Fibroblast of villous mesenchyme (primary cell): Measurements from ENCODE around the gene SLC12A4. TPM values are rescaled to one million over a fixed set of nuclear protein-coding genes. Genes with fewer than 3 reads are reported as not detected.
"Not testable (repeated sequence)": the region's sequence is repeated elsewhere in the genome, so short reads cannot be mapped to it uniquely, and the experiment has no call there.

ENCODE experiments used
- DNase-seq: peaks from one replicate; pipeline ENCODE4 v3.0.0-alpha.2; 2010; ENCODE audit warnings: low read depth
- H3K4me3 ChIP-seq: 2 replicates; pipeline ENCODE4 v1.5.1; 2011; ENCODE audit warnings: low read depth, mild to moderate bottlenecking, low read length
- CTCF ChIP-seq: IDR thresholded peaks from 2 replicates; pipeline ENCODE4 v1.5.1; 2012; ENCODE audit warnings: low read depth, mild to moderate bottlenecking, low read length; ENCODE audit not compliant: insufficient read depth
- total RNA-seq: library from RNA; depleted of rRNA; stranded (reverse); fragments of >200 nt; gene quantifications from 2 replicates; pipeline ENCODE4 v1.2.3, GENCODE V29; 2012

The SLC12A4 gene
- total RNA-seq, 1 donor = 104 TPM

- no peak overlapping the region for H3K4me3 ChIP-seq
- DNase-seq = no peak
- no peak for TF ChIP-seq CTCF
These were observed 27.9 kb downstream of the SLC12A4 start for GRCh38 chr16:67940446-67941089.

- DNase-seq = no peak
- no peak for TF ChIP-seq CTCF
- H3K4me3 ChIP-seq = no peak overlapping the region
These were observed 28.7 kb downstream of the SLC12A4 start for GRCh38 chr16:67939507-67940445.

- DNase-seq, H3K4me3 ChIP-seq: not testable (repeated sequence)
These were observed 30.7 kb downstream of the SLC12A4 start for GRCh38 chr16:67937713-67938112.

GRCh38 chr16:67936880-67937605 lies 31.4 kb downstream of the SLC12A4 start:
- no peak for DNase-seq
- H3K4me3 ChIP-seq = peak overlapping the region; percentile 98
- no peak for TF ChIP-seq CTCF

GRCh38 chr16:67936124-67936879 lies 32.1 kb downstream of the SLC12A4 start, which contains the start of gene PSMB10:
Gene PSMB10, minus strand, starts transcription at chr16:67936850. Its CDS starts 101 bp downstream, at chr16:67936749.
- no peak for TF ChIP-seq CTCF
- peak; percentile 85 for DNase-seq
- H3K4me3 ChIP-seq = peak within 1 kb of the TSS; percentile 98

- peak overlapping the region; percentile 98 for H3K4me3 ChIP-seq
- DNase-seq = peak; percentile 90
- TF ChIP-seq CTCF = no peak
These were observed 32.9 kb downstream of the SLC12A4 start for GRCh38 chr16:67935402-67936123.
